ENCODE measurements around the gene SLIRP. TPM values are rescaled to one million over a fixed set of nuclear protein-coding genes. Genes with fewer than 3 reads are reported as not detected.
"Not testable (repeated sequence)": the region's sequence is repeated elsewhere in the genome, so short reads cannot be mapped to it uniquely, and the experiment has no call there.

SLIRP gene
- 61.3 and 81.4 TPM in 2 replicates for total RNA-seq

DNA sequence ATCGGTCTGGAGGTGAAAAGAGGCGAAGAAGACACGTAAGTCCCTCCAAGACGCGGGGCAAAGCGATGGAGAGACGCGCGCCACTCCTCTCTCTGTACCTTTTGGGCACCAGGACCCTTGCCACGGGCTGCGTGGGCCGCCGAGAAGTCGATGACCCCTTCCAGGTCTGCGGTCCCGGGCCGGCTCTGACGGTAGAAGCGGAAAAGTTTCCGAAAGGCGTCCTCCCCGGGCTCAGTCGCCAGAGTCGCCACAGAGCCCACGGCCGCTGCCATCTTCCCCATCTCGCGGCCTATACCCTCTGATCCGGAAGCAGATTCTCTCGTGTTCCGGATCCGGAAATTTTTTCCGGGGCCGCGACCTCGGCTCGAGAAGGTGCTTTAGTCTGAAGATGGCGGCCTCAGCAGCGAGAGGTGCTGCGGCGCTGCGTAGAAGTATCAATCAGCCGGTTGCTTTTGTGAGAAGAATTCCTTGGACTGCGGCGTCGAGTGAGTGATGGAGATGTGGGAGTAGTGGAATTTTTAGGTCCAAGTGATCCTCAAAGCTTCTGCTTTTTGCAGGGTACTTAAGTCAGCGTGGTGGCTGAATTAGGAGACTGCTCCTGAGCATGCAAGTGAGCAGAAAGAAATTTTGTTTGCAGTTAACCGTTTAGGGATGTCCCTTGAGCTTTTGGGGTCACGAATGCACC is at the start of gene SLIRP, which contains the start of gene ALKBH1:
TSS of gene SLIRP (plus strand) at position 380 of the 685 bp plus-strand sequence. CDS start at position 389, 9 bp downstream.
TSS of gene ALKBH1 (minus strand) at position 300 of the 685 bp plus-strand sequence. CDS start at position 281, 19 bp downstream.
- Histone ChIP-seq H3K9me3 (ENCODE audit: low read depth, low read length) (no peaks in the 10 kb centered on the region), H3K4me1 (ENCODE audit: insufficient read depth, low read length) (peaks cover 20% of the 10 kb centered on the region), H4K20me1 (ENCODE audit: insufficient read depth, low read length) (peaks cover 23% of the 10 kb centered on the region)

GRCh38 chr14:77659831-77660230 is 48.1 kb upstream of the SLIRP start:
- DNase-seq (ENCODE audit: insufficient read length, low spot score, missing footprints) = no peak
- TF ChIP-seq CTCF (IDR thresholded peaks at IDR 0.05; ENCODE audit: extremely low read depth, low read depth, low read length) = no peak
- Histone ChIP-seq H3K27me3 (ENCODE audit: insufficient read depth, low read length) (no peaks in the 10 kb centered on the region), H4K20me1 (ENCODE audit: insufficient read depth, low read length) (no peaks in the 10 kb centered on the region), H3K9me3 (ENCODE audit: low read depth, low read length) (no peaks in the 10 kb centered on the region), H3K79me2 (ENCODE audit: insufficient read depth, low read length) (no peaks in the 10 kb centered on the region), H3K36me3 (ENCODE audit: insufficient read depth, low read length) (no peaks in the 10 kb centered on the region), H2AFZ (ENCODE audit: low read length) (no peak overlapping the region), H3K4me3 (ENCODE audit: insufficient read depth, low read length) (no peak overlapping the region), H3K4me2 (ENCODE audit: insufficient read depth, low read length) (no peak overlapping the region), H3K4me1 (ENCODE audit: insufficient read depth, low read length) (peaks cover 5% of the 10 kb centered on the region), H3K27ac (ENCODE audit: low read depth, low read length) (no peak overlapping the region)

More for the DNA sequence above, at the start of gene SLIRP, which contains the start of gene ALKBH1:
- no peak for TF ChIP-seq CTCF (IDR thresholded peaks at IDR 0.05; ENCODE audit: extremely low read depth, low read depth, low read length)
- peaks cover 75% of the 10 kb centered on the region for H3K79me2 ChIP-seq (ENCODE audit: insufficient read depth, low read length)
- H3K27me3 ChIP-seq (ENCODE audit: insufficient read depth, low read length) = no peaks in the 10 kb centered on the region
- peaks cover 38% of the 10 kb centered on the region for H3K36me3 ChIP-seq (ENCODE audit: insufficient read depth, low read length)
- H3K27ac ChIP-seq (ENCODE audit: low read depth, low read length) = peak within 1 kb of the TSS; percentile 80
- peak; percentile 96 for DNase-seq (ENCODE audit: insufficient read length, low spot score, missing footprints)
- H3K4me3 ChIP-seq (ENCODE audit: insufficient read depth, low read length) = peak within 1 kb of the TSS; percentile 94
- peak within 1 kb of the TSS; percentile 97 for H3K4me2 ChIP-seq (ENCODE audit: insufficient read depth, low read length)
- peak within 1 kb of the TSS; percentile 94 for H2AFZ ChIP-seq (ENCODE audit: low read length)

- Histone ChIP-seq H3K4me3 (ENCODE audit: insufficient read depth, low read length) (no peak overlapping the region), H3K79me2 (ENCODE audit: insufficient read depth, low read length) (no peaks in the 10 kb centered on the region), H3K36me3 (ENCODE audit: insufficient read depth, low read length) (no peaks in the 10 kb centered on the region), H4K20me1 (ENCODE audit: insufficient read depth, low read length) (no peaks in the 10 kb centered on the region), H3K9me3 (ENCODE audit: low read depth, low read length) (no peaks in the 10 kb centered on the region), H2AFZ (ENCODE audit: low read length) (no peak overlapping the region), H3K27me3 (ENCODE audit: insufficient read depth, low read length) (no peaks in the 10 kb centered on the region), H3K4me2 (ENCODE audit: insufficient read depth, low read length) (peak overlapping the region; percentile 45), H3K4me1 (ENCODE audit: insufficient read depth, low read length) (peaks cover 5% of the 10 kb centered on the region), H3K27ac (ENCODE audit: low read depth, low read length) (no peak overlapping the region)
- DNase-seq (ENCODE audit: insufficient read length, low spot score, missing footprints) = no peak
- TF ChIP-seq CTCF (IDR thresholded peaks at IDR 0.05; ENCODE audit: extremely low read depth, low read depth, low read length) = no peak
Observed at GRCh38 chr14:77660754-77661153, 47.1 kb upstream of the SLIRP start.

- H3K9me3 ChIP-seq (ENCODE audit: low read depth, low read length); H4K20me1 ChIP-seq (ENCODE audit: insufficient read depth, low read length); H3K27me3 ChIP-seq (ENCODE audit: insufficient read depth, low read length); H3K79me2 ChIP-seq (ENCODE audit: insufficient read depth, low read length); H3K27ac ChIP-seq (ENCODE audit: low read depth, low read length); H2AFZ ChIP-seq (ENCODE audit: low read length); H3K4me3 ChIP-seq (ENCODE audit: insufficient read depth, low read length); H3K36me3 ChIP-seq (ENCODE audit: insufficient read depth, low read length); H3K4me2 ChIP-seq (ENCODE audit: insufficient read depth, low read length); DNase-seq (ENCODE audit: insufficient read length, low spot score, missing footprints); H3K4me1 ChIP-seq (ENCODE audit: insufficient read depth, low read length): not testable (repeated sequence)
Observed at GRCh38 chr14:77661562-77661961, 46.3 kb upstream of the SLIRP start.

Data from osteoblast (primary cell).